ENCODE results near the gene MPP2.

DNA sequence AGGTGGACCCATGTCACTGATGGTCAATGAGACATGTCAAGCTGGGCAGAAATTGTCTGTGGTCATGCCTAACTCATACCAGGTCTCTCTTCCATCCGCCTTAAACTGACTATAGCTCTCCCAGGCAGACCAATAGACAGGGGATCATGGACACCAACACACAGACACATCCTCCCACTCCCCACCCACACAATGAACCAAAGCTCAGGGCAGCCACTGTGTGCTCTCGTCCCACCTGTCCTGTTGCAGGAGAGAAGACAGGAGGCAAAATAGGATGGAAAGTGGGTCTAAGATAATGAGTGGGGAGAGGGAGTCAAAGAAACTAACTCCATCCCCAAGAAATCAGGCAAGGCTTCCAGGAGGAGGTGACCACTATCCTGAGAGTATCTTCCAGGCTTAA is 43.2 kb upstream of the MPP2 start:
- TF ChIP-seq, protein P1, sequence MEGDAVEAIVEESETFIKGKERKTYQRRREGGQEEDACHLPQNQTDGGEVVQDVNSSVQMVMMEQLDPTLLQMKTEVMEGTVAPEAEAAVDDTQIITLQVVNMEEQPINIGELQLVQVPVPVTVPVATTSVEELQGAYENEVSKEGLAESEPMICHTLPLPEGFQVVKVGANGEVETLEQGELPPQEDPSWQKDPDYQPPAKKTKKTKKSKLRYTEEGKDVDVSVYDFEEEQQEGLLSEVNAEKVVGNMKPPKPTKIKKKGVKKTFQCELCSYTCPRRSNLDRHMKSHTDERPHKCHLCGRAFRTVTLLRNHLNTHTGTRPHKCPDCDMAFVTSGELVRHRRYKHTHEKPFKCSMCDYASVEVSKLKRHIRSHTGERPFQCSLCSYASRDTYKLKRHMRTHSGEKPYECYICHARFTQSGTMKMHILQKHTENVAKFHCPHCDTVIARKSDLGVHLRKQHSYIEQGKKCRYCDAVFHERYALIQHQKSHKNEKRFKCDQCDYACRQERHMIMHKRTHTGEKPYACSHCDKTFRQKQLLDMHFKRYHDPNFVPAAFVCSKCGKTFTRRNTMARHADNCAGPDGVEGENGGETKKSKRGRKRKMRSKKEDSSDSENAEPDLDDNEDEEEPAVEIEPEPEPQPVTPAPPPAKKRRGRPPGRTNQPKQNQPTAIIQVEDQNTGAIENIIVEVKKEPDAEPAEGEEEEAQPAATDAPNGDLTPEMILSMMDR (IDR thresholded peaks at IDR 0.05): no peak
- no peak for TF ChIP-seq POLR2A (IDR thresholded peaks at IDR 0.05)
